HG02870 (cell line): Measurements from ENCODE around the gene FABP3.

Experiments used
- ATAC-seq: cut with Tn5 transposase; IDR thresholded peaks from one replicate; pipeline ENCODE4 v1.9.1; 2021; ENCODE audit warnings: mild to moderate bottlenecking, moderate library complexity; ENCODE audit not compliant: unreplicated experiment

Gene FABP3

DNA sequence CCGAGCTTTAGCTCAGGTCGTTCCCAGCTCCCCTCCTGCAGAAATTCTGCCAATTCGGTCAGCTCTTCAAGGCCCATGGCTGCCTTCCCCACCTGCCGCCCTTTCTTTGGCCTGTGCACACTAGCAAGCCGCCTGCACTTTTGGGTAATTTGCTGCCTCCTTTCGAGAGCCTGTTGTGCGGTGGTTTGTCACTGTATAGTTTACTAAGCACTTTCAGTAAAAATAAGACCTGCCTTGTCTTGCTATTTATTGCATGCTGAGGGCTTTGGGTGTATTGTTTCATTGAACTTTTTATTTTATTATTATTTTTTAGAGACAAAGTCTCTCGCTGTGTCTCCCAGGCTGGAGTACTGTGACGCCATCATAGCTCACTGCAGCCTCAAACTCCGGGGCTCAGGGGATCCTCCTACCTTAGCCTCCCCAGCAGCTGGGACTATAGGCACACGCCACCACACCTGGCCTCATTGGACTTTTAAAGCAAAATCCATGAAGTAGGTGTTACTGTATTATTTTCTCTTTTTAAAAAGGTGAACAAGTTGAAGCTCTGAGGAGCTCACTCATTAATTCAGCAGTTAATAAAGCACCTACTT, 1.1 kb upstream of the FABP3 start:
- ATAC-seq: no peak

DNA sequence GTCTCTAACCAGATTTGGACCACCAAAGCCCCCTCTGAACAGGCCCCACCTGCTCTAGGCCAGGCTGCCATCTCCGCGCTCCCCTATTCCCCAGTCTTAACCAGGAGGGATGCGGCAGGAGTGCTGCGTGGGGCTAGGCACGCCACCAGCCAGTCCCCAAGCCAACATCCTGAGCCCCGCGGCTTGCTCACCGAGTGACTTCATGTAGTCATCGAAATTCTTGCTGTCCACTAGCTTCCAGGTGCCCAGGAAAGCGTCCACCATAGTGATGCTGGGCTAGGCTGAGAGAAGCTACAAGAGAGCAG, 173 bp downstream of the FABP3 start:
- ATAC-seq: no peak

DNA sequence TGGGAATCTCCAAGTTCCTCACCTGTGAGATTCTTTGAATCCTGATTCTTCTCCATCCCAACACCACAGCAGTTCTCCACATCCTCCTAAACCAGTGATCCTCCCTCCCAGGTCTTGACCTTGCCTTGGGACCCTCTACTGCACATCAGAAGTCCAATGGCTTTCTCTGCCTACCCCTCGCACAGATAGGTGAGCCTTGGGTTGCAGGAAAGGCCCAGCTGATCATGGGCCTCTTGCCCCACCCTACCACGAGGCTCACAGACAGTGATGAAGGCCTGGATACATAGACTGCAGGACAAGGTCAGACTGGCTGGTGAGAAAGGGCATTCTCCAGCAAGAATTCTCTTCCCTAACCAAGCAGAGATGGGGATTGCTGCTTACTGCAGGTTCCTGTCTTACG, 825 bp downstream of the FABP3 start:
- no peak for ATAC-seq

GRCh38 chr1:31371121-31371959, 1.5 kb downstream of the FABP3 start:
- no peak for ATAC-seq

DNA sequence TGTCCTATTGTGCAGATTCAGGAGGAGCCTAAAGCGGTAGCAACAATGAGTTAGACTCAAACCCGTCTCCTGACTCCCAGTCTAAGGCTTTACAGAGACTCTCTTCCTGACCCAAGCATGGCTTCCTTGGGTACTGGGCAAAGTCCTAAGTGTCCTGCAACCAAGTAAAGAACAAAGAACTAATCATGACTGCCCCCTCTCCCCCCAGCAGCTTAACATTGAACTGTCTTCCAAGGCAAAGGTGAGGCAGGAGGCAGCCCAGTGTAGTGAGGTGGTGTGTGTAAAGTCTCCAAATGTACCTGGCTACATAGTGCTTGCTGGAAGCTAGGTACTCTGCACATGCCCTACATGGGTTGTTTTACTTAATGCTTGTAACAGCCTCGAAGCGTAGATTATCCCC, 2.3 kb downstream of the FABP3 start:
- no peak for ATAC-seq

GRCh38 chr1:31370021-31370420, 2.9 kb downstream of the FABP3 start:
- ATAC-seq: no peak

- no peak for ATAC-seq
These were observed 4.2 kb downstream of the FABP3 start for GRCh38 chr1:31368611-31369107.

GRCh38 chr1:31366796-31367195, 6.1 kb downstream of the FABP3 start:
- ATAC-seq: no peak

DNA sequence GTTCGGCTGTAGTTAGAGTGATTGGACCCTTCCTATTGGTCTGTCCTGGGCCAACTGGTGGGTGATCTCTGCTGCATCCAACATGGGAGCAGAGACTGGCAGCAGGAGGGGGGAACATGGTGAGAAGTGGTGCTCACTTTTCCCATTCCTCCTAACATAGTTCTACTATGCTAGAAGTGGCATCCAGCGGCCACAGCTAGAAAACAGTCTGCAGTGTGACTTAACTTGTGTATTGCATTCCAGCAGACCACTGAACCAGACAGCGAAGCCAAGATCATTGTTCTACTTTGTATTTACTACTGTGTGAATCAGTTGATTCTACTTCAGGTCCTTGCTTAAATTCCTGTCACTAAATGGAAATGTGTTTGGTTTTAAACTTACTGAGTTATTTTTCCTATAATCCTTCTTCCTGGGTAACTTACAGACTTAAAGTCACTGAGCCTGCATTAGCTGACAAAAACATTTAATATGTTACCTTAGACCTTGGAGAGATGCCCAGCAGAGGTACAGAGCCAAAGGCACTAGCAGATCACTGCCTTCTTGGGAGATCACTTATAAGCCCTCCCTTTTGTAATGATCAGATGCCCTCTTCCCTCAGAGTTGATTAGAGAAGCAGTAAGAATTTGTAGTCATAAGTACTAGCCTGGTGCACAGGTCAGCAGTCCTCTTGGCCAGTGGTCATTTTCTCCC, 8.2 kb downstream of the FABP3 start:
- no peak for ATAC-seq

DNA sequence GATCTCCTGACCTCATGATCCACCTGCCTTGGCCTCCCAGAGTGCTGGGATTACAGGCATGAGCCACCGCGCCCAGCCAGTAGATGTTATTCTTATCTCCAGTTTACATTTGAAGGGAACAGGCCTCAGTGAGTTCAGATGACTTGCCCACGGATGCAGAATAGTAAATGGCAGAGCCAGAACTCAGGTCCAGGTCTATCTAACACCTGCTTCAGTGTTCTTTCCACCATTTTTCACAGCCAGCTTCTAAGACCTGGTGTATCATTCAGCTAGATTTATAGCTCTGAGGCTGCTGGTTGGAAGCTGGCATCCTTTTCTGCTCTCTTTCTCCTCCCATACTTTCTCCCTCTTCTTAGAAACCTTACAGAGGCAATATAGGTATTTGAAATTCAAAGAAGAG, 10.8 kb downstream of the FABP3 start:
- no peak for ATAC-seq

DNA sequence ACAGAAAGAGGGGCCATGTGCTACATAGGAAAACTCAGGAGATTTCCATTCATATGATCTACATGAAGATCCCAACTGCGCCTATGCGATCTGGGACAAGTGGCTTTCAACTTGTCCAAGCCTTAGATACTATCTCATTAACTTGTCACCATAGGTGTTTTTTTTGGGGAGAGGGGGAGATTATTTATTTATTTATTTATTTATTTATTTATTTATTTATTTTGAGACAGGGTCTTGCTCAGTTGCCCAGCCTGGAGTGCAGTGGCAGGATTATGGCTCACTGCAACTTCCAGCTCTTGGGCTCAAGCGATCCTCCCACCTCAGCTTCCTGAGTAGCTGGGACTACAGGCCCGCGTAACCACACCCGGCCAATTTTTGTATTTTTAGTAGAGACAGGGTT, 11.3 kb downstream of the FABP3 start:
- ATAC-seq: no peak

GRCh38 chr1:31356427-31356826, 16.4 kb downstream of the FABP3 start:
- ATAC-seq: no peak

DNA sequence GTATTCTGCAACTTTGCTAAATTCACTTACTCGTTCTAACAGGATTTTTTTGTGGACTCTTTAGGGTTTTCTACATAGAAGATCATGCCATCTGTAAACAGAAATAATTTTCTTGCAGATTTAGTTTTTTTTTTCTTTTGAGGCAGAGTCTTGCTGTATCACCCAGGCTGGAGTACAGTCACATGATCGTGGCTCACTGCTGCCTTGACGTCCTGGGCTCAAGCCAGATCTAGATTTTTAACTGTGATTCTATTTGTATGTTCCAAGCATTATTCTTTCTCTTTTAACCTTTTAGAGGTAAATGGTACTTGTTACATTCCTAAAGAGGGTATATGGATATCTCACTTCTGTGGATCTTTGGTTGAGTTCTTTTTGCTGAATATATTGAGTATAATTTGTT, 18.6 kb downstream of the FABP3 start:
- ATAC-seq: no peak

DNA sequence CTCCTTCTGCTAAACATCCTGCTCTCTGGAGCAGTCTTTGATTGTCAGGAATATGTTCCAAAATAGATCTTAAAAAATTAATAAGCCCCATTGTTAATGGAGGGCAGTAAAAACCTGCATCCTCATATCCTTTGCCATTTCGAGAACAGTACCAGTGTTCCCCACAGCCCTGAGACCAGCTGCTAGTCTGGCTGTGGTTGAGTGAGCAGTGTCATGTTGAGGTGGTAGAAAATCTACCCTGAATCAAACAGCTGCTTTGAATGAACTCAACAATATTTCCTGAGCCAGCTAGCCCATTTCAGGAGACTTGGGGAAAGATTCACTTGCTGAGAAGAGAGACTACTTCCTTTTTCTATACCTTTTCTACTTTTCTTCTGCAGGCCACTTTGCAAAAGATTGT, 24.4 kb downstream of the FABP3 start:
- no peak for ATAC-seq

- ATAC-seq: no peak
These were observed 26.1 kb downstream of the FABP3 start for GRCh38 chr1:31346785-31347184.

- ATAC-seq: no peak
These were observed 27.2 kb downstream of the FABP3 start for GRCh38 chr1:31345635-31346034.

- no peak for ATAC-seq
These were observed 28.4 kb downstream of the FABP3 start for GRCh38 chr1:31344503-31344902.

- no peak for ATAC-seq
These were observed 36.0 kb downstream of the FABP3 start for GRCh38 chr1:31336687-31337467.

DNA sequence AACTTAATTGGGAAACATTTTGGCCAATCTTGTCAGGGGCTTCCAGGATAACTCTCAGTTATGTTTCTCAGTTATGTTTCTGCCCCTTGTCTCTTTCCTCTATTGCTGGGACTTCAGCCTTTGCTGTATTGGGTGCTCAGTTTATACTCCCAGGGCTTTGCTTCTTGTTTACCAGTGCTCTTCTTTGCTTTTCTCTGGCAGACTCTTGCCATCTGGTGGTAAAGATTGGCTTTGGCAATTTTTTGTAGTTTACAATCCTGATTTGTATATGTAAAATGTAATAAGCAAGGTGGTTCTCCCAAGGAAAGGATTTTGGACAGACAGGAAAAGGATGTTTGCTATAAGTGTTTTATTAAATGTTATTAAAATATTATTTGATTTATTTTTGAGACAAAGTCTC, 37.9 kb downstream of the FABP3 start:
- no peak for ATAC-seq

DNA sequence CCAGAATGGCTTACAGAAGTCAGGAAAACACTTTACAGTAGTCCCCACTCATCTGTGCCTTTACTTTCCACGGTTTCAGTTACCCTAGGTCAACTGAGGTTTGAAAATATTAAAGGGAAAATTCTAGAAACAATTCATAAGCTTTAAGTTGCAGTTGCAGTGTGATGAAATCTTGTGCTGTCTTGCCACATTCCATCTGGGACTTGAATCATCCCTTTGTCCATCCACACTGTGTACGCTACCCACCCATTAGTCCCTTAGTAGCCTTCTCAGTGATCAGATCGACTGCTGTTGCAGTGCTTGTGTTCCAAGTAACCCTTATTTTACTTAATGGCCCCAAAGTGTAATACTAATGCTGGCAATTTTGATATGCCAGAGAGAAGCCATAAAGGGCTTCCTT, 45.5 kb downstream of the FABP3 start:
- no peak for ATAC-seq

GRCh38 chr1:31326461-31326860, 46.4 kb downstream of the FABP3 start:
- ATAC-seq: no peak
